ENCODE measurements around the gene BRSK2. TPM values are rescaled to one million over a fixed set of nuclear protein-coding genes. Genes with fewer than 3 reads are reported as not detected.
"Not testable (repeated sequence)": the region's sequence is repeated elsewhere in the genome, so short reads cannot be mapped to it uniquely, and the experiment has no call there.

Gene BRSK2
- total RNA-seq, 1 donor from 2014 or later, result 0.51 TPM

DNA sequence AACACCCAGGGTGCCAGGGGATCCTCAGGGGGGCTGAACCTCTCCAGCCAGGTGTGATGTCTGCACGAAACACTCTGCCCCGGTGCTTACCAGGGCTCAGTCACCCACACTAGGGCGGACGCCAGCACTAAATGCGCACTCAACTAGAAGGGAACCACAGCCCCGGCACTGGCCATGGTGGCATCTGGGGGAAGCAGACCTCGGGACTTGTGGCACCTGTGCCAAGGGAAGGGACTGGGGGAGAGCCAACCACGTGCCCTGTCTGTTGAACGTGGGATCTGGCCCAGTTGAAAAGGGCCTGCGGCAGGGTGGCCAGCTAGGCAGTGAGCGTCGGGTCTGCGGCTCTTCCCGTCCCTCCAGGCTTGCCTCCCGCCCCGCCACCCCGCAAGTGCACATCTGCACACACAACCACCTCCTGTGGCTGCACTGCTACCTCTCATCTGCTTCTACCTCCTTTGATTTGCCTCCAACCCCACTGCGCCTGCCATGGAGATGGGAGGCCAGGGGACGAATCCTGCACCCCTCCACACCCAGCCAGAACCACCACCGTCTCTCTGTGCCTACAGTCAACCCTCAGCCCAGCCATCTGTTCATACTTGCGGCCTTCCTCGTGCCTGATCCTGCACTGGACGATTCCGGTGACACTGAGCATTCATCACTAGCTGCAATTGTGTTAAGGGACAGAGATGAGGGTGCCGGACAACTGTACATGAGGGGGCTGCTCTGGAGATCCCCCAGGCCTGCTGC is 111.9 kb downstream of the BRSK2 start:
- DNase-seq, result no peak

- DNase-seq, result no peak
Measured at GRCh38 chr11:1502168-1502953, 112.6 kb downstream of the BRSK2 start.

GRCh38 chr11:1502954-1503707 is 113.4 kb downstream of the BRSK2 start:
- DNase-seq, result no peak

- no peak for DNase-seq
Measured at GRCh38 chr11:1503708-1504104, 114.0 kb downstream of the BRSK2 start.

DNA sequence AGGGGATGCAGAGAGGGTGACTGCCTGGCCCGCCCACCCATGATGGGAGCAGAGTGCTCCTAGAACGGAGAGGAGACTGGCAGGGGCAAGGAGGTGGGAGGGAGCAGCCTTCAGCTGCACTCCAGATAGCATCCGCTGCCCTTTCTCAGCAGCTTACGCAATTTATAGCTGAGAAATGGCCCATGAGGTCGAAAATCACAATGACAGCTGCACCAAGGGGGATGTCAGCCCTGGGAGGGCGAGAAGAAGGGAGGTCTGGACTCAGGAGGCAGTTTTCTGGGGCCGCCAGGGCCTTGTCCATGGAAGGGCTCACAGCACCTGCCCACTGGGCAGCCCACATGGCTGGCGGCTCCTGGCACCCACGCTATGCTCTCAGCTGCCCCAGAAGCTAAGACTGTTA is 114.4 kb downstream of the BRSK2 start:
- DNase-seq, result no peak

- no peak for DNase-seq
Measured at GRCh38 chr11:1504581-1505290, 115.0 kb downstream of the BRSK2 start.

DNA sequence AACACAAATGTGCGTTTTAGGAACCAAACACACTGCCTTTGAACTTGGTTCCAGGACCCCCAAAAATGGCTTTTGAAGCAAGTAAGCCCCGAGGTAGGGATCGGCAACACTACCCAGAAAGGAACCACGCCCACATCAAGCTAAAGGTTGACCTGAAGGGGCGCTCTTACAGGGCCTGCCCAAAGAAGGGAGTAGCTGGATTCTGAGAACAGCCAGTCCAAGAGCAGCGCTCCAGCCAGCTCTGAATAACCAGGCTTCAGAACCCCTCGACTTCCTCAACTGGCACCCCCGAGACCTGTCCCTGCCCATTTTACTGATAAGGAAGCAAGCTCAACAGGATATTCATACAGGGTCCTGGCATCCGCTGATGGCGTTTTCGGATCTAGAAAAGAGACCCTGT is 115.7 kb downstream of the BRSK2 start:
- DNase-seq, result no peak

DNA sequence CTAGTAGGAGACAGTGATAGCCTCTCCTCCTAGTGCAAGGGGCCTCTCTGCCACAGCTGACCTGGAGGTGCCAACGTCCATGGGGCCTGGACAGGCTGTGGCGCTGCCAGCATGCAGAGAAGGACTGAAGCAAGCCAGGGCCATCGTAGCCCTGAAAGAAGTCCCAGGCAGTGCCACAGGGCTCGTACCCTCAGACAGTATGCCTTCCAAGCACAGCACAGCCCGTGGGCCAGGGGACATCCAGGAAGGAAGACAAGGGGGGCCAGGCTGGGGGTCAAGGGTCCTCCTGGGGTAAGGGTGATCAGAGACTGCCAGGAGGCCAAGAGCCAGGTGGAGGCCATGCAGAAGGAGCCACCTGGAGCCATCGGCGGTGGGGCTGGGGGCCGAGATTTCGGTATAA is 117.2 kb downstream of the BRSK2 start:
- no peak for DNase-seq

- no peak for DNase-seq
Measured at GRCh38 chr11:1507381-1508140, 117.8 kb downstream of the BRSK2 start.

GRCh38 chr11:1508491-1508891 is 118.8 kb downstream of the BRSK2 start:
- DNase-seq, result no peak

- DNase-seq, result no peak
Measured at GRCh38 chr11:1508986-1509385, 119.3 kb downstream of the BRSK2 start.

DNA sequence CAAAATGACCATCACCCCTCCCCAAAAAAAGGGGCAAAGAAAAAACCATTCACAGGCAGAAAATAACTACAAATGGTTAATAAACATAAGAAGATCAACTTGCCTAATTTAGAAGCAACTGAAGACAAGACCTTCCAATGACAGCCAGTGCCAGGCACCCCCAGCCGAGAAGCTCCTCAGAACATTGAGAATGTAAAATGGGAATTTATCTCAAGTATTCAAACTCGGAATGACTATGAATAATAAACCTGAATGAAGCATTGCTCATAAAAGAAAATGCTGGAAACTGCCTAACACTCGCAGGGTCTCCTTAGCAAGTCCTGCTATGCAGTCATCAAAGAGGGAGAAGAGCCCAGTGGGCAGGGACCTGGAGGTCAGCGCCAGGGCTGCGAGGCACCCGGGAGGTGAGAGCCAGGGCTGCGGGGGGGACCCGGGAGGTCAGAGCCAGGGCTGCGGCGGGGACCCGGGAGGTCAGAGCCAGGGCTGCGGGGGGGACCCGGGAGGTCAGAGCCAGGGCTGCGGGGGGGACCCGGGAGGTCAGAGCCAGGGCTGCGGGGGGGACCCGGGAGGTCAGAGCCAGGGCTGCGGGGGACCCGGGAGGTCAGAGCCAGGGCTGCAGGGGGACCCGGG is 120.0 kb downstream of the BRSK2 start:
- DNase-seq, result no peak

- not testable (repeated sequence) for DNase-seq
Measured at GRCh38 chr11:1510351-1510750, 120.6 kb downstream of the BRSK2 start.

GRCh38 chr11:1510928-1511327 is 121.2 kb downstream of the BRSK2 start:
- DNase-seq, result no peak

GRCh38 chr11:1511937-1512496 is 122.3 kb downstream of the BRSK2 start:
- DNase-seq, result no peak

Other genes starting within 250 kb of the BRSK2 start
- not detected in 2 replicates for gene MUC5AC, start 232.0 kb upstream of the BRSK2 start, total RNA-seq
- not detected in 2 replicates for gene MUC5B, start 166.9 kb upstream of the BRSK2 start, total RNA-seq
- gene TOLLIP, start 80.3 kb upstream of the BRSK2 start, total RNA-seq, result 24.8 and 40.6 TPM in 2 replicates
- gene MOB2, start 96.8 kb downstream of the BRSK2 start, total RNA-seq, result 44.6 and 47.0 TPM in 2 replicates
- 0.37 and 1.2 TPM in 2 replicates for gene DUSP8, start 182.3 kb downstream of the BRSK2 start, total RNA-seq
- not detected in 2 replicates for gene KRTAP5-1, start 195.3 kb downstream of the BRSK2 start, total RNA-seq
- not detected in 2 replicates for gene KRTAP5-2, start 208.4 kb downstream of the BRSK2 start, total RNA-seq
- not detected in 2 replicates for gene KRTAP5-3, start 218.5 kb downstream of the BRSK2 start, total RNA-seq
- gene KRTAP5-4, start 232.2 kb downstream of the BRSK2 start, total RNA-seq, result not detected in 2 replicates
- not detected in 2 replicates for gene KRTAP5-5, start 239.8 kb downstream of the BRSK2 start, total RNA-seq